Activated CD4-positive, alpha-beta T cell treated with anti-CD3 and anti-CD28 coated beads, Interleukin-2, Interleukin-6, amounts not matched to agents 100 ng/mL and 50 ng/mL, durations not matched to agents 16 hours and 8 hours (primary cell): ENCODE measurements around the gene TK2.
"Not testable (repeated sequence)": the region's sequence is repeated elsewhere in the genome, so short reads cannot be mapped to it uniquely, and the experiment has no call there.

ENCODE experiments used
- DNase-seq: peaks from one replicate; pipeline ENCODE4 v3.0.0-alpha.2; 2020

TK2 gene

GRCh38 chr16:66502020-66502913 lies 47.7 kb downstream of the TK2 start:
- no peak for DNase-seq

GRCh38 chr16:66501563-66501962 lies 48.4 kb downstream of the TK2 start:
- not testable (repeated sequence) for DNase-seq

- not testable (repeated sequence) for DNase-seq
These were observed 52.0 kb downstream of the TK2 start for GRCh38 chr16:66497921-66498320.

GRCh38 chr16:66496226-66496625 lies 53.7 kb downstream of the TK2 start:
- DNase-seq, result not testable (repeated sequence)

- no peak for DNase-seq
These were observed 54.5 kb downstream of the TK2 start for GRCh38 chr16:66495440-66495839.

GRCh38 chr16:66494916-66495315 lies 55.0 kb downstream of the TK2 start:
- no peak for DNase-seq

- DNase-seq, result no peak
These were observed 56.2 kb downstream of the TK2 start for GRCh38 chr16:66493490-66494401.

- DNase-seq, result no peak
These were observed 58.2 kb downstream of the TK2 start for GRCh38 chr16:66491716-66492064.

- no peak for DNase-seq
These were observed 58.9 kb downstream of the TK2 start for GRCh38 chr16:66490774-66491715.

GRCh38 chr16:66489818-66490217 lies 60.1 kb downstream of the TK2 start:
- no peak for DNase-seq

GRCh38 chr16:66489385-66489784 lies 60.5 kb downstream of the TK2 start:
- DNase-seq, result no peak

- no peak for DNase-seq
These were observed 61.4 kb downstream of the TK2 start for GRCh38 chr16:66488505-66488904.

- DNase-seq, result no peak
These were observed 62.2 kb downstream of the TK2 start for GRCh38 chr16:66487580-66488275.

GRCh38 chr16:66486773-66487579 lies 62.9 kb downstream of the TK2 start:
- DNase-seq, result no peak

- no peak for DNase-seq
These were observed 63.6 kb downstream of the TK2 start for GRCh38 chr16:66486199-66486772.

GRCh38 chr16:66485376-66485775 lies 64.5 kb downstream of the TK2 start:
- no peak for DNase-seq

- DNase-seq, result no peak
These were observed 65.3 kb downstream of the TK2 start for GRCh38 chr16:66484453-66485213.

- DNase-seq, result peak; percentile 86
These were observed 66.1 kb downstream of the TK2 start for GRCh38 chr16:66483689-66484452.

- no peak for DNase-seq
These were observed 68.0 kb downstream of the TK2 start for GRCh38 chr16:66481943-66482390.
